Measurements from ENCODE around the gene HSPA13.

DNA sequence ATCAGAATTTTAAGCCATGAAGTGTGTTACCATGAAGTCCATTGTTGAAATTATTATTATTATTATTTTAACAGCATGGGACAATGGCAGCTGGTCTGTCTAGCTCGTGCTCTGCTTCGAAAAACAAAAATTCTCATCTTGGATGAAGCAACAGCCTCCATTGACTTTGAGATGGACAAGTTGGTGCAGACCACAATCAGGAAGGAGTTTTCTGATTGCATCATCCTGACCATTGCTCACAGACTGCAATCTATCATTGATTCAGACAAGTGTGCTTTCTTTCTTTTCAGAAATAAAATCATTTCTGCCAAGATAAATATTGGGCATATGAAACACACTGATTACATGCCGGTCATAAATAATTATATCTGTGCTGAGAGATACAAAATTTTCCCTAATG is 21.0 kb downstream of the HSPA13 start:
- TF ChIP-seq RXRA (IDR thresholded peaks at IDR 0.05; ENCODE audit: insufficient read depth, low read depth, low read length), result no peak
- TF ChIP-seq SP1 (IDR thresholded peaks at IDR 0.05; ENCODE audit: low read depth, low read length), result no peak
- 0 out of 2 replicates have a peak, but pooled peaks have one; percentile 42 for TF ChIP-seq CEBPB (IDR thresholded peaks at IDR 0.05; ENCODE audit: low read depth, low read length)

All from H1 (cell line).